Endothelial cell of umbilical vein (primary cell): Measurements from ENCODE around the gene RALGPS1. TPM values are rescaled to one million over a fixed set of nuclear protein-coding genes. Genes with fewer than 3 reads are reported as not detected.

Experiments
- BruUV-seq: library from RNA; stranded (reverse); fragments of 400-500 nt; replicated peaks from 2 replicates; lab custom pipeline; 2021; lab: Mats Ljungman, UMichigan
- CTCF ChIA-PET: fragments of 300-600, 350-600 bp; sonication (Branson Sonifier 250); formaldehyde crosslinking; loops from one replicate; lab custom pipeline; 2021; ENCODE audit warnings: antibody characterized with exemption, inconsistent platforms; lab: Charles Lee
- POLR2A ChIA-PET: fragments of 300-600, 350-600 bp; sonication (Branson Sonifier 250); formaldehyde crosslinking; loops from one replicate; lab custom pipeline; 2021; ENCODE audit warnings: antibody characterized with exemption, inconsistent platforms; lab: Charles Lee
- DNase-seq: peaks from one replicate; pipeline ENCODE4 v3.0.0-alpha.2; 2011; ENCODE audit warnings: low read depth, low spot score
- FAIRE-seq: peaks from 2 replicates; lab custom pipeline; 2011; peaks lifted over from hg19 to GRCh38; lab: Jason Lieb, UNC
- H2AFZ ChIP-seq: 2 replicates; pipeline ENCODE4 v1.6.0; 2012; ENCODE audit warnings: low read depth, low read length, control low read depth, inconsistent platforms
- H3K27ac ChIP-seq: 2 replicates; pipeline ENCODE4 v1.5.1; 2011; ENCODE audit warnings: low read depth, mild to moderate bottlenecking, control low read depth, low read length, moderate library complexity; ENCODE audit not compliant: insufficient read depth
- H3K27me3 ChIP-seq, 2 experiments: 2 replicates each; pipeline versions ENCODE4 v1.6.0 to v1.6.1; 2011; ENCODE audit warnings: low read length in 2 of 2, mixed read lengths in 1 of 2; ENCODE audit not compliant: control insufficient read depth in 2 of 2, insufficient read depth in 2 of 2
- H3K36me3 ChIP-seq, 2 experiments: 2 replicates in 1 of 2; 3 replicates in 1 of 2; pipeline ENCODE4 v1.5.1; 2011; ENCODE audit warnings: low read length in 2 of 2, mild to moderate bottlenecking in 1 of 2, moderate library complexity in 1 of 2; ENCODE audit not compliant: control insufficient read depth in 2 of 2, insufficient read depth in 2 of 2; ENCODE audit errors: extremely low read depth in 1 of 2
- H3K4me1 ChIP-seq: 3 replicates; pipeline ENCODE4 v1.5.1; 2011; ENCODE audit warnings: mild to moderate bottlenecking, low read length; ENCODE audit not compliant: control insufficient read depth, insufficient read depth; ENCODE audit errors: extremely low read depth
- H3K4me2 ChIP-seq: 2 replicates; pipeline ENCODE4 v1.6.1; 2011; ENCODE audit warnings: low read length, control low read depth, mixed read lengths; ENCODE audit not compliant: insufficient read depth
- H3K4me3 ChIP-seq, 3 experiments: fragments of 200-600 bp in 1 of 3; sonication (generic), shearing (Covaris generic) in 1 of 3; replicated peaks in 1 of 3; 2 replicates each; pipeline ENCODE4 v1.5.1; 2011 to 2016; ENCODE audit warnings: control low read depth in 3 of 3, low read length in 3 of 3, mild to moderate bottlenecking in 2 of 3, inconsistent platforms in 1 of 3, low read depth in 1 of 3, moderate library complexity in 1 of 3; ENCODE audit not compliant: insufficient read depth in 1 of 3
- H3K79me2 ChIP-seq: 2 replicates; pipeline ENCODE4 v1.6.0; 2012; ENCODE audit warnings: low read length, inconsistent platforms; ENCODE audit not compliant: control insufficient read depth, insufficient read depth
- H3K9ac ChIP-seq: replicated peaks from 2 replicates; pipeline ENCODE3; 2011; ENCODE audit warnings: low read length, control low read depth; ENCODE audit not compliant: insufficient read depth; ENCODE audit errors: extremely low read depth
- H3K9me1 ChIP-seq: replicated peaks from 3 replicates; pipeline ENCODE4 v1.6.0; 2011; ENCODE audit warnings: mild to moderate bottlenecking, low read length; ENCODE audit not compliant: control insufficient read depth, insufficient read depth; ENCODE audit errors: extremely low read depth
- H3K9me3 ChIP-seq: replicated peaks from 2 replicates; pipeline ENCODE4 v1.5.1; 2012; ENCODE audit warnings: low read length, inconsistent platforms; ENCODE audit not compliant: control insufficient read depth, insufficient read depth
- H4K20me1 ChIP-seq: replicated peaks from 2 replicates; pipeline ENCODE3; 2011; ENCODE audit warnings: mild to moderate bottlenecking, low read length; ENCODE audit not compliant: control insufficient read depth, insufficient read depth; ENCODE audit errors: extremely low read depth
- CTCF ChIP-seq, 2 donors: IDR thresholded peaks; 1 replicate in 1 of 2; 2 replicates in 1 of 2; pipeline ENCODE4 v1.5.1; 2011; ENCODE audit warnings: low read length in 2 of 2, mild to moderate bottlenecking in 2 of 2, moderate library complexity in 2 of 2, control low read depth in 1 of 2, inconsistent platforms in 1 of 2, low read depth in 1 of 2; ENCODE audit not compliant: insufficient read depth in 1 of 2; ENCODE audit errors: extremely low read depth in 1 of 2
- FOS ChIP-seq: IDR thresholded peaks from 2 replicates; pipeline ENCODE4 v1.6.1; 2011; ENCODE audit warnings: mild to moderate bottlenecking, low read length, moderate library complexity, borderline replicate concordance; ENCODE audit not compliant: insufficient read depth
- JUN ChIP-seq: IDR thresholded peaks from 2 replicates; pipeline ENCODE4 v1.6.1; 2011; ENCODE audit warnings: borderline replicate concordance, low read depth; ENCODE audit not compliant: insufficient read length, insufficient read depth
- MAX ChIP-seq: IDR thresholded peaks from 2 replicates; pipeline ENCODE4 v1.6.1; 2011; ENCODE audit not compliant: insufficient read depth, insufficient read length
- MYC ChIP-seq: IDR thresholded peaks from one replicate; pipeline ENCODE4 v1.6.1; 2011; ENCODE audit warnings: mild to moderate bottlenecking, low read depth, low read length
- POLR2A ChIP-seq: IDR thresholded peaks from 2 replicates; pipeline ENCODE4 v1.6.1; 2012; ENCODE audit warnings: low read depth, mild to moderate bottlenecking, control low read depth, low read length
- dilution Hi-C: fragments of 300-500 bp; cut with MboI; formaldehyde crosslinking; loops from one replicate; pipeline ENCODE4 v1.15.0; 2019; ENCODE audit warnings: low sequenced_read_pairs; ENCODE audit not compliant: extremely low pct_ligation_motif_present
- intact Hi-C: fragments of 100-400 bp; cut with micrococcal nuclease; formaldehyde crosslinking; loops from one replicate; pipeline ENCODE4 v1.10.0; 2022
- polyA plus RNA-seq, 4 experiments: library from polyadenylated mRNA; depleted of rRNA in 3 of 4; stranded (reverse) in 3 of 4; unstranded in 1 of 4; fragments of >200 nt; gene quantifications; 2 replicates each; pipeline versions ENCODE4 v1.2.1 to v1.2.3, GENCODE V29; 2011 to 2012; ENCODE audit warnings: missing spikeins in 1 of 4
- total RNA-seq: library from RNA; stranded (reverse); gene quantifications from 2 replicates; pipeline ENCODE4 v1.2.3, GENCODE V29; 2021

RALGPS1 gene
- total and polyA plus RNA-seq, 2 donors (not counting 3 experiments of a cell fraction or from before 2014, with no cell fraction given): 3.8 to 5.5 TPM

GRCh38 chr9:127168756-127169574 lies 254.4 kb downstream of the RALGPS1 start:
- CTCF ChIA-PET: no interaction called here
- POLR2A ChIA-PET: no interaction called here
- Histone ChIP-seq H3K36me3 (no peaks in the 10 kb centered on the region), H3K9me1 (no peaks in the 10 kb centered on the region), H3K27ac (no peak overlapping the region), H4K20me1 (no peaks in the 10 kb centered on the region), H3K4me1 (peaks cover 2% of the 10 kb centered on the region), H3K4me3 (no peak overlapping the region), H2AFZ (no peak overlapping the region), H3K4me2 (no peak overlapping the region), H3K9ac (no peak overlapping the region), H3K79me2 (no peaks in the 10 kb centered on the region), H3K9me3 (no peaks in the 10 kb centered on the region), H3K27me3 (no peaks in the 10 kb centered on the region)
- intact Hi-C loops: no loop called here
- no peak for TF ChIP-seq JUN
- DNase-seq (no peak), FAIRE-seq (no peak)
- dilution Hi-C loops: no loop called here
- no TSS peak for BruUV-seq

DNA sequence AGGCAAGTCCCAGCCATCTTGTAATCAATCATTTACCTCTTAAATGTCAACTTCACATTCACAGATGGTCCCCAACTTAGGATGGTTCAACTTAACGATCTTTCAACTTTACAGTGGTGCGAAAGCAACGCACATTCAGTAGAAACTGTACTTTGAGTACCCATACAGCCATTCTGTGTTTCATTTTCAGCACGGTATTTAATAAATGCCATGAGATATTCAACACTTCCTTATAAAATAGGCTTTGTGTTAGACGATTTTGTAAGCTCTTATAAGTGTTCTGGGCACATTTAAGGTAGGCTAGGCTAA lies 254.9 kb downstream of the RALGPS1 start:
- no peak overlapping the region for H3K9ac ChIP-seq
- H3K4me3 ChIP-seq: no peak overlapping the region
- no peaks in the 10 kb centered on the region for H4K20me1 ChIP-seq
- CTCF ChIA-PET: interaction anchor here (1.0 kb wide), 1 partner anchor 9 kb away, joined by 3 read pairs; no protein-coding TSS in a partner anchor
- H3K9me1 ChIP-seq: no peaks in the 10 kb centered on the region
- no peaks in the 10 kb centered on the region for H3K79me2 ChIP-seq
- no peak for DNase-seq
- no peaks in the 10 kb centered on the region for H3K36me3 ChIP-seq
- H3K4me1 ChIP-seq: no peaks in the 10 kb centered on the region
- no peak overlapping the region for H3K27ac ChIP-seq
- no peak for TF ChIP-seq CTCF (IDR thresholded peaks at IDR 0.05; ENCODE audit: extremely low read depth in 1 of 2, insufficient read depth in 1 of 2, low read depth in 1 of 2, low read length in 2 of 2)
- TF ChIP-seq POLR2A: no peak
- TF ChIP-seq FOS: no peak
- no peak for TF ChIP-seq MAX
- no peak for TF ChIP-seq MYC
- POLR2A ChIA-PET: no interaction called here
- no peaks in the 10 kb centered on the region for H3K9me3 ChIP-seq
- H2AFZ ChIP-seq: no peak overlapping the region
- H3K27me3 ChIP-seq: no peaks in the 10 kb centered on the region
- FAIRE-seq: no peak
- no peak overlapping the region for H3K4me2 ChIP-seq
- intact Hi-C loops (no loop called here), dilution Hi-C loops (no loop called here)
- BruUV-seq: no TSS peak
